SU-DHL-6 (cell line): ENCODE measurements around the gene PPP1R12C.

ENCODE experiments used
- CTCF ChIP-seq: fragments of 200-600 bp; sonication (generic); IDR thresholded peaks from one replicate; pipeline ENCODE4 v1.5.1; 2017; ENCODE audit warnings: antibody characterized with exemption, mild to moderate bottlenecking, low read length, moderate library complexity; ENCODE audit not compliant: insufficient read depth, poor library complexity, severe bottlenecking
- EZH2phosphoT487 ChIP-seq: fragments of 200-600 bp; sonication (generic), shearing (Covaris generic); conservative IDR thresholded peaks from 2 replicates; pipeline ENCODE4 v1.6.1; 2018; ENCODE audit warnings: mild to moderate bottlenecking, antibody characterized with exemption, low read length, moderate library complexity, mixed read lengths

DNA sequence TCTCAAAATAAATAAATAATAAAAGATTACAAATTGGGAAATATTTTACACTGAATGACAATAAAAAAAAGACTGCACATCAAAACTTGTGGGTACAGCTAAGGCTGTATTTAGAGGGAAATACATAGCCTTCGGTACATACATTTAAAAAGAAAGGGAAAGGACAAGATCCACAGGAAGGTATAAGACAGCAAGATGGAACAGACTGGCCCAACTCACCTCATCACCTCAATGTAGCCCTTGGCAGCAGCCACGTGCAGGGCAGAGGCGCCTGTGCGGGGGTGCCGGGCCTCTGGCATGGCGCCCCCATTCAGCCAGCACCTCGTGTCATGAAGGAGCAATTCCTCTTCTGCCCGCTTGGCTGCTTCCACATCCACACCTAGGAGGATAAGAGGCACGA is 14.2 kb downstream of the PPP1R12C start:
- TF ChIP-seq CTCF, result no peak
- no peak for TF ChIP-seq EZH2phosphoT487
